Fibroblast of villous mesenchyme (primary cell): Measurements from ENCODE around the gene TTC7B. TPM values are rescaled to one million over a fixed set of nuclear protein-coding genes. Genes with fewer than 3 reads are reported as not detected.

Experiments used
- DNase-seq: peaks from one replicate; pipeline ENCODE4 v3.0.0-alpha.2; 2010; ENCODE audit warnings: low read depth
- H3K4me3 ChIP-seq: 2 replicates; pipeline ENCODE4 v1.5.1; 2011; ENCODE audit warnings: low read depth, mild to moderate bottlenecking, low read length
- total RNA-seq: library from RNA; depleted of rRNA; stranded (reverse); fragments of >200 nt; gene quantifications from 2 replicates; pipeline ENCODE4 v1.2.3, GENCODE V29; 2012
- TF ChIP-seq, protein P1 (sequence below): IDR thresholded peaks from 2 replicates; pipeline ENCODE4 v1.5.1; 2012; ENCODE audit warnings: low read depth, mild to moderate bottlenecking, low read length; ENCODE audit not compliant: insufficient read depth

The TTC7B gene
- total RNA-seq, 1 donor = 16.8 TPM

DNA sequence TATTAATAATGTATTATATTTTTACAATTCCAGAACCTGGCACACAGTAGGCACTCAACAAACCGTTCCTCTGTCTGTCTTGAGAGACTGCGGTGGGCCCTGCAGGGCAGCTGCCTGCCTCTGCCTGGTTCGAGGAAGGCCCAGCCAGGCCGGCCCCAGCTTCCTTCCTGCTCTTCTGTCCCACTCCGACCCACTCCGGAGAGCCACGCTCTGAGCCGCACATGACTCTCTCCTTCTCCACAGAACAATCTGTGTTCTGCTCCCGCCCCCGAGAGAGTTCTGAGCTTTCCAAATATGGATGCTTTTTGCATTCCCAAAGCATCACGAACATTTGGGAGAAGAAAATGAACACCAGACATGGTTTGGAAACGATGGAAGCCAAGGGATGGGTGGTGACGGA lies 57.3 kb downstream of the TTC7B start:
- H3K4me3 ChIP-seq = peak overlapping the region; percentile 66
- peak; percentile 18 for DNase-seq
- TF ChIP-seq, protein P1, sequence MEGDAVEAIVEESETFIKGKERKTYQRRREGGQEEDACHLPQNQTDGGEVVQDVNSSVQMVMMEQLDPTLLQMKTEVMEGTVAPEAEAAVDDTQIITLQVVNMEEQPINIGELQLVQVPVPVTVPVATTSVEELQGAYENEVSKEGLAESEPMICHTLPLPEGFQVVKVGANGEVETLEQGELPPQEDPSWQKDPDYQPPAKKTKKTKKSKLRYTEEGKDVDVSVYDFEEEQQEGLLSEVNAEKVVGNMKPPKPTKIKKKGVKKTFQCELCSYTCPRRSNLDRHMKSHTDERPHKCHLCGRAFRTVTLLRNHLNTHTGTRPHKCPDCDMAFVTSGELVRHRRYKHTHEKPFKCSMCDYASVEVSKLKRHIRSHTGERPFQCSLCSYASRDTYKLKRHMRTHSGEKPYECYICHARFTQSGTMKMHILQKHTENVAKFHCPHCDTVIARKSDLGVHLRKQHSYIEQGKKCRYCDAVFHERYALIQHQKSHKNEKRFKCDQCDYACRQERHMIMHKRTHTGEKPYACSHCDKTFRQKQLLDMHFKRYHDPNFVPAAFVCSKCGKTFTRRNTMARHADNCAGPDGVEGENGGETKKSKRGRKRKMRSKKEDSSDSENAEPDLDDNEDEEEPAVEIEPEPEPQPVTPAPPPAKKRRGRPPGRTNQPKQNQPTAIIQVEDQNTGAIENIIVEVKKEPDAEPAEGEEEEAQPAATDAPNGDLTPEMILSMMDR = no peak

DNA sequence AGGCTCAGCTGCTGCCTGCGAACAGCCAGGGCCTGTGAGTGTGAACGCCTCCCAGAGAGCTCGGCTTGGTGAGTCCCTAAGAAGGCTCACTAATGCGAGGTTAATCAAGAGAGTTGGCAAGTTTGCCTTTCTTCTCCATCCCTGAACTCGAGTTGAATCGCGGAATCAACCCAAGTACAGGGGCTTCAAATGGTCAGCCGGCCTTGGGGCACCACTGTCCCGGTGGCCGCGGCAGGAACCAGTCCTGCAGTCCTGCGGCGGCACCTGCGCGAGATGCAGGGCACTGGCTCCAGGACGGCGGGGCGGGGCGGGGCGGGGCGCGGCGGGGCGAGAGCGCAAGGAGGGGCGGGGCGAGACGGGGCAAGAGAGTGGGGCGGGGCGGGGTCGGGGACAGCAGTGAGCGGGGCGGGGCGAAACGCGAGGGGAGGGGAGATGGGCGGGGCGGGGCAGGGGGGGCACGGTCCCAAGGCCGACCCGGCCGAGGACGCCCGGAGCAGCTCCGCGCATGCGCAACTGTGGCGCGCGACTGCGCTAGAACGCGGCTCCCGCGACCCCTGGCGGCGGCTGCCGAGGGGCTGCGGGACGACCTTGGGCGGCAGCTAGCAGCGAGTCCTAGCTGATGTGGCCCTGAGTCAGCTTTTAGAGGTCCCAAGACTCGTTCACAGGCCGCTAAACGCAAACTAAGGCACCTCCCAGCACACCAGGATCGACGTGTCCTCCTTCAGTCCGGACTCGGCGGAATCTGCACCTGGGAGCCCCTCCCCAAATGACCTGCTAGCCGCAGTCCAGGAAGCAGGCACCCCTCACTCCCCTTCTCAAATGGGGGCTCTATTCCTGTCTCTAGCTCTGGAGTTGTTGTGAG lies 58.0 kb downstream of the TTC7B start:
- TF ChIP-seq, protein P1 = peak; percentile 83
- peak overlapping the region; percentile 66 for H3K4me3 ChIP-seq
- peak; percentile 91 for DNase-seq

DNA sequence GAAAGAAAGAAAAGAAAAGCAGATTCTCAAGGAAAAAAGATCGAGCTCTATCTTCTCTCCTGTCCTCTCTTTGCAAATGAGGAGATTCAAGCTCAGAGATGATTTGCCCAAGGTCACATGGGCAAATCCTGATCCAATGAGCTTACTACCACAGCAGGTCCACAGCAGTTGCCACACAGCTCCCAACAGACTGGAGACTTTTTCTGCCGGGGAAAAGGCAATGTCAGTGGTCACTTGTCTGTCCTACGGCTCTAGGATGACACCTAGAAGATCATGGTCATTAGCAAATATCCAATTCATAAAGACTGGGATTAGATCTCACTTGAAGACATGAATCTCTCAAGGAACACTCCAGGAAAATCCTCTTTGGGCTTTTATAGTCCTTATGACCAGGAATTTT lies 58.8 kb downstream of the TTC7B start:
- TF ChIP-seq, protein P1 = no peak
- DNase-seq = no peak
- H3K4me3 ChIP-seq = no peak overlapping the region

DNA sequence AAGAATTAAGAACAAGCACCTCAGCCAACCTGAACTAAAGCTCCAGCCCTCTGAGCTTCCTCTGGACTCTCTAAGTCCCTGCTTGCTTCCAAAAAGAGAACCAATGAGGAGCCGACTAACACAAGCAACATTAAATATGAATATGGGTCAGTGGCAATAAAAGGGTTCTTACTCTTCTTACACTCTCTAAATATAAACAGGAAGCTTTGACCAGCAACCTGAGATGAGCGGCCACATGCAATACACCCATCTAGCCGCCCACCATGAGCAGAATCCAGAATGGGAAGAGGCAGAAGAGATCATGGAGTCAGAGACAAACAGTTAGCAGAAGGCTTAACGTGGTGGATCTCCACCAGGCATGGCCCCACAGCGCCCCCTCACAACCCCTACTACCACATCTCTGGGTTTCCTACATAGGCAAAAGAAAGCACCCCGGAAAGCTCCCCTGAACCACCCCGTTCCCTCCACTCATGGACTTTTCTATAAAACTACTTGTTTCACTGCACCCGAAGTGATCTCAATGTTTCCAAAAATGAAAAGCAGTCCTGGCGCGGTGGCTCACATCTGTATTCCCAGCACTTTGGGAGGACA lies 59.4 kb downstream of the TTC7B start:
- TF ChIP-seq, protein P1 = peak; percentile 6
- no peak for DNase-seq
- H3K4me3 ChIP-seq = no peak overlapping the region

DNA sequence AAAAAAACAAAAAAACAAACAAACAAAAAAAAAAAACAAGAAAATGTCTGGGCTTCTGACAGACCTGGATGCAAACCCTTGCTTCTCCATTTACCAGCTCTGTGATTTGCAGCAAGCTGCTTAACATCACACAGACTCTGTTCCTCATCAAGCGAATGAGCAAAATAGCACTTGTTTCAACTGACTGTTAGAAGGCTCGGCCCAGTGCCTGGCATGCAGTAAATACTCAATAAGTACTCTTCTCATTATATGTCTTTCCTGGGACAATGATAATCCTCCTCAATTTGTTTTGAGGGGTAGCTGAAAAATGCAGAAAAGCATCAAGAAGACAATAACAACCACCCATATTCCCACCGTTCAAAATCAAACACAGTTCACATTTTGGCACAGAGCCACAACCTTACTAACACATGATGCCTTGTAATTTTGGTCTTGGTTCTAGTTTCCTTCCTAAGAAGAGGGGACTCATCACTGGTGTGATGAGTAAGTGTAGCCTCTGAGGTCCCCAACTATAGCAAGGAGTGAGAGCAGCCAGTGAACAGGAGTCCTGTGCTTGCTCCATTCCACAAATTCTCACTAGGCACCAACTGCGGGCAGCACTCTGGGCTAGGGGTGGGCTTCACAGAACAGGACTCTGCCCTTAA lies 60.4 kb downstream of the TTC7B start:
- TF ChIP-seq, protein P1 = no peak
- no peak overlapping the region for H3K4me3 ChIP-seq
- DNase-seq = no peak

DNA sequence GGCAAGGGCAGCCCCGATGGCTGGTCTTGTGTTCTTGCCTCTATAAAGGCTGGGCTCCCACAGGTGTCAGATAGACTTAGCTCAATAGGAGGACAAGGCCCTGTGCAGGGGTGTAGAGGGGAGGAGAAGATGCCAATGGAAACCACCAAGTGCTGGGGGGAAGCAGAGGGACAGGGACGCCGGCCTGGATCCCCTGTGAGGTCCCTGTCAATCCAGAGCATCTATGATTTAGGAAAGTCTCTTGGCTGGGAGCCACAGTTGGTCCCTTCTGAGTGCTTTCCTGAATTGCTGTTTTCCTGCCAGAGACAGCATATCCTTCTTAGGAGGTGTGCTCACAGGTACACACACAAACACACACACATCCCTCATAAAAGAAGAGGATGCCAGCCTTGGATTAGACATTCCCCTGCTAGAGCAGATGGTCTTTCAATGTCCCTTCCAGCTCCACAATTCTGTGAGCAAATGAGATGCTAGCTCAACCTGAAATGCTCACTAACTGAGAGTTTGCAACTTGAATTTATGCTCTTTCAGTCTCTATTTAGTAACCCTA lies 62.7 kb downstream of the TTC7B start:
- no peak overlapping the region for H3K4me3 ChIP-seq
- no peak for DNase-seq
- TF ChIP-seq, protein P1 = no peak
